Prostate gland (tissue), 2 donors: Measurements from ENCODE around the gene OR10A2. TPM values are rescaled to one million over a fixed set of nuclear protein-coding genes. Genes with fewer than 3 reads are reported as not detected.

ENCODE experiments used
- DNase-seq: peaks from one replicate; pipeline ENCODE4 v3.0.0-alpha.2; 2019; ENCODE audit warnings: low spot score
- H3K27ac ChIP-seq, 2 donors: fragments of 200-600 bp; sonication (generic); 2 replicates each; pipeline ENCODE4 v1.5.1; 2017 to 2019
- H3K27me3 ChIP-seq: fragments of 200-600 bp; sonication (generic); replicated peaks from 2 replicates; pipeline ENCODE4 v1.5.1; 2019; ENCODE audit not compliant: insufficient read depth
- H3K36me3 ChIP-seq, 2 donors: fragments of 200-600 bp; sonication (generic); 1 replicate in 1 of 2; 2 replicates in 1 of 2; pipeline versions ENCODE4 v1.5.1 to v1.8.1; 2017 to 2019
- H3K4me1 ChIP-seq: fragments of 200-600 bp; sonication (generic); replicated peaks from 2 replicates; pipeline ENCODE4 v1.5.1; 2019
- H3K4me3 ChIP-seq, 2 donors: fragments of 200-600 bp; sonication (generic); 2 replicates each; pipeline ENCODE4 v1.5.1; 2017 to 2019
- H3K9me3 ChIP-seq: fragments of 200-600 bp; sonication (generic); 2 replicates; pipeline ENCODE4 v1.5.1; 2017
- CTCF ChIP-seq, 4 experiments: fragments of 200-600 bp in 2 of 4; fragments of 450-650 bp in 2 of 4; sonication (generic) in 2 of 4; IDR thresholded peaks; 1 replicate in 3 of 4; 2 replicates in 1 of 4; pipeline ENCODE4 v1.5.1; 2016 to 2019; ENCODE audit warnings: antibody characterized with exemption in 4 of 4, mild to moderate bottlenecking in 2 of 4, moderate library complexity in 2 of 4
- POLR2A ChIP-seq: fragments of 450-650 bp; IDR thresholded peaks from one replicate; pipeline ENCODE4 v1.6.1; 2016; ENCODE audit warnings: antibody characterized with exemption, mild to moderate bottlenecking
- POLR2AphosphoS5 ChIP-seq: sonication (generic); formaldehyde crosslinking; IDR thresholded peaks from one replicate; pipeline ENCODE4 v1.6.1; 2017; ENCODE audit warnings: antibody characterized with exemption
- WGBS: methylation state at CpG from one replicate; pipeline ENCODE4 v1.1.5; 2018; 5-methylcytosine and 5-hydroxymethylcytosine counted together
- intact Hi-C: fragments of 100-400 bp; cut with DNase I; formaldehyde crosslinking; loops from one replicate; pipeline ENCODE4 v1.14.2; 2022
- total RNA-seq, 2 donors: library from RNA; depleted of rRNA; stranded (reverse); fragments of >200 nt; gene quantifications; one replicate each; pipeline ENCODE4 v1.1.0, GENCODE V29; 2016

The OR10A2 gene
- total RNA-seq, 2 donors from 2014 or later: not detected

DNA sequence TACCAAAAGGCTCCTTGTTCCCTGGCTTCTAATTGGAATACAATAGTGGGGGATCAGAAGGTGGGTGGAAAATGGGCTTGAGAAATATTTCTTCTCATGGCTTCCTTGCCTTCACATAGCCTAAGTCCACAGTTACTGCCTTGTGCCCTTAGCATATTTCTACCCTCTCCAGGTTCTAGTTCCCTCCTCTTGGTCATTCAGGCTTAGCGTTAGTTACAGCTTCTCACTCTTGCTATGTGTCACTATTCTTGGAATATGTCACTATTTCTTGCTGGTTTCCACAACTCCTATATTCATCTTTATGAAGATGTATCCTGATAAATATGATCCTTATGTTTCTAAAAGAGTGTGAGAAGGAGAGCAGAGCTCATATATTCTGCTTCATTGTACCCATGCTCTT is 27.0 kb downstream of the OR10A2 start:
- Histone ChIP-seq H3K4me3 (no peak overlapping the region), H3K4me1 (no peaks in the 10 kb centered on the region), H3K27me3 (no peaks in the 10 kb centered on the region), H3K27ac (no peak overlapping the region), H3K9me3 (no peaks in the 10 kb centered on the region), H3K36me3 (no peaks in the 10 kb centered on the region)
- intact Hi-C loops: no loop called here
- TF ChIP-seq POLR2AphosphoS5: no peak
- no peak for TF ChIP-seq POLR2A
- TF ChIP-seq CTCF (IDR thresholded peaks at IDR 0.05): no peak
- 94% methylated on average over 1 of the region's 1 CpG for WGBS
- no peak for DNase-seq

DNA sequence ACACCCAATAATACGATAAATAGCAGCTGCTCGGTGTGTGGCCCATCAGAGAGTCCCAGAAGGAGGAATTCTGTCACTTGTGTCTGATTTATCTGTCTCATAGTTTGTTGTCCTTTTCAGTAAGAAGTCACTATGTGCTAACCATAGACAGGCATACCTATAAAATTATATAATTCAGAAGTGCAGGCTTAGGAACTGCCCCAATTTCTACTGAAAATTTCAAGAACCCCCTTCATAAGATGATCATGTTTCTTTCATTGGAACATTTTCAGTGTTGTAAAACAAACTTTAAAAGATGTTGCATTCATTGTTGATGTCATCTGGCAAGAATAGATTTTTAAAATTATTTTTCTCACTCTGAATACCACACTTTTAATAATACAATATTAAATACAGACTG is 29.5 kb downstream of the OR10A2 start, which contains the start of gene OR2D2:
Gene OR2D2 (minus strand): TSS at position 101 of the 400 bp plus-strand sequence. CDS start 0 bp downstream, at position 101.
- TF ChIP-seq POLR2A (no peak), POLR2AphosphoS5 (no peak), CTCF (IDR thresholded peaks at IDR 0.05) (no peak)
- H3K9me3 ChIP-seq: no peaks in the 10 kb centered on the region
- no peaks in the 10 kb centered on the region for H3K27me3 ChIP-seq
- 71% methylated on average over 2 of the region's 2 CpGs for WGBS
- no peak for DNase-seq
- no peaks in the 10 kb centered on the region for H3K4me1 ChIP-seq
- no peak within 1 kb of the TSS for H3K27ac ChIP-seq
- no peak within 1 kb of the TSS for H3K4me3 ChIP-seq
- intact Hi-C loops: no loop called here
- no peaks in the 10 kb centered on the region for H3K36me3 ChIP-seq

DNA sequence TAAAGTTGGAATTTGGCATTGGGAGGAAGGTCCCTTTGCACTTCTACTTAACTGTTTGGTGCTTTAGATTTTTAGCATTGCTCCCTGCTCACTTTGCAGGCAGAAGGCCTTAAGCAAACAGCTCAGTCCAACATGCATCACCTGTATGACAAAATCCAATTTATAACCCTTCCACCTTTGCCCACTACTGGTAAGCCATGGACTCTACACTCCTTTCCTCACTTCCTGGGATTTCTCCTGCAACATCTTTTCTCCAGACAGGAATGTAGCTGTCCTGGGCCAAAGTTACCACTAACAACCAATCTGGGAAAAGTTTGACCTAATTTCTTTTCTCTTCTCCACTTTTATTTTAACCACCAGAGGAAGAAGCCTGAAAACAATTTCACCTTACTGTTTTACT is 31.2 kb downstream of the OR10A2 start:
- TF ChIP-seq POLR2AphosphoS5: no peak
- TF ChIP-seq CTCF (IDR thresholded peaks at IDR 0.05): no peak
- no peak for TF ChIP-seq POLR2A
- no peak overlapping the region for H3K4me3 ChIP-seq
- no peaks in the 10 kb centered on the region for H3K27me3 ChIP-seq
- H3K9me3 ChIP-seq: no peaks in the 10 kb centered on the region
- H3K4me1 ChIP-seq: no peaks in the 10 kb centered on the region
- no peak overlapping the region for H3K27ac ChIP-seq
- intact Hi-C loops: no loop called here
- DNase-seq: no peak
- no peaks in the 10 kb centered on the region for H3K36me3 ChIP-seq

- H3K4me1 ChIP-seq: no peaks in the 10 kb centered on the region
- intact Hi-C loops: no loop called here
- no peaks in the 10 kb centered on the region for H3K36me3 ChIP-seq
- no peak overlapping the region for H3K27ac ChIP-seq
- no peak for DNase-seq
- no peaks in the 10 kb centered on the region for H3K9me3 ChIP-seq
- H3K4me3 ChIP-seq: no peak overlapping the region
- no peaks in the 10 kb centered on the region for H3K27me3 ChIP-seq
- no peak for TF ChIP-seq CTCF (IDR thresholded peaks at IDR 0.05)
- no peak for TF ChIP-seq POLR2A
- TF ChIP-seq POLR2AphosphoS5: no peak
Observed at GRCh38 chr11:6895010-6895409, 32.2 kb downstream of the OR10A2 start.

GRCh38 chr11:6898911-6899310 is 36.1 kb downstream of the OR10A2 start:
- no peak for DNase-seq
- Histone ChIP-seq H3K27me3 (no peaks in the 10 kb centered on the region), H3K9me3 (no peaks in the 10 kb centered on the region), H3K36me3 (no peaks in the 10 kb centered on the region), H3K4me3 (no peak overlapping the region), H3K27ac (no peak overlapping the region), H3K4me1 (no peaks in the 10 kb centered on the region)
- intact Hi-C loops: no loop called here
- WGBS: 71% methylated on average over 1 of the region's 1 CpG
- TF ChIP-seq POLR2A: no peak
- TF ChIP-seq POLR2AphosphoS5: no peak
- no peak for TF ChIP-seq CTCF (IDR thresholded peaks at IDR 0.05)
